AML-193 (cell line): ENCODE data around the gene TAGLN2.

ENCODE experiments used
- DNase-seq, 2 experiments: peaks; one replicate each; lab custom pipeline; 2025; lab: John Stamatoyannopoulos, UW

Gene TAGLN2

GRCh38 chr1:159924791-159925718 lies at the start of gene TAGLN2:
TAGLN2 (minus strand) TSS chr1:159925507; CDS start chr1:159920509, 4,998 bp downstream.
- peak; percentile 79 to 84 for DNase-seq

DNA sequence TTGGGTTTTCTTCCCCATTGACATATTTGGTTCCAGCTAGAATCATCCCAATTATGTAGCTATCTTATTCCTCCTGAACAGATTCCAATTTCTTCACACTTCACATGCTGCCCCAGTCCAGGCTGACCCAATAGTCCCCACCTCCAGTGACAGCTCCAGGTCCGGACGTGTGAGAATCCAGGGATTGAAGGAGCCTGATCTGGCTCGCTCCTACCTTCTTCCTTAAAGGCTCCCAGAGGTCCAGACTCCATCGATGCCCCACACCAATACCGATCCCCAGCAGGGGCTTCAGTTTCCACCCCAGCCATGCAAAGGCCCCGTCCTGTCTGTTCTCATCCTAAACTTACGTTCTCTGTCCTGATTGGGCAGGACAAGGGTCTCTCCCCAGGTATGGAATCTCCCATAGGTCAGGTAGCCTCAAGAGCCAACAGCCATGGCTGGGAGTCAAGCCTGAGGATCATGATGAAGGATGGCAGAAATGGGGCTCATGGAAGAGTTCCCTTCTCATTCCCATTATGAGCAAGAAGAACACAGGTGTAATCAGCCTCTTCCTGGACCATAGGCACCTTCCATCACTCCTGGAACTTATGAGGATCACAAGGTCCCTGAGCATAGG lies 49.2 kb upstream of the TAGLN2 start:
- no peak for DNase-seq

DNA sequence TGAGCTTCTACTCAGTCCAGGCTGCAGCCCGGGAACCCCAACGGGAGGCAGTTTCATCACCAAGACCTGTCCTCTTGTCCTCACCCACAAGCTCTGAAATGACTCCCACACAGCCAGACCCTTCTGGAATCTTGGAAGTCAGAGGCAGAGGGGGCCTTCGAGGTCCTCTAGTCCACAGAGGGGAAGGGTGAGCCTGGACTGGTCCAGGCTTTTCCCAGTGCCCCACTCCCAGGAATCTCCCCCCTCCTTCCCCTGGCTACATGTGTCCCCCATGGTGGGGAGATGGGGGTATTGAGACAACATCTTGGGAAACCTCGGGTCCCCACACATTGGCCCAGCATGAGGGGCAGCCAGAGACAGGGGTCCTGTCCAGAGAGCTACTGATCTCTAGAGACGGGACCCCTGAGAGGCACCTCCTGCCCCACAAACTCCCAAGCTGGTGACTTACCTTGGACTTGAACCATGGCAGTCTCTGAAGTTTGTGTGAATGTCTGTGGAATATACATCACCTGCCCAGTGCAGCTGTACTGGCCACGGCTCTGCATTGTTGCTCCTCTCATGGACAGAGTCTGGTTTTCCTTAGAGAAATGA lies 48.1 kb upstream of the TAGLN2 start:
- DNase-seq, result no peak

DNA sequence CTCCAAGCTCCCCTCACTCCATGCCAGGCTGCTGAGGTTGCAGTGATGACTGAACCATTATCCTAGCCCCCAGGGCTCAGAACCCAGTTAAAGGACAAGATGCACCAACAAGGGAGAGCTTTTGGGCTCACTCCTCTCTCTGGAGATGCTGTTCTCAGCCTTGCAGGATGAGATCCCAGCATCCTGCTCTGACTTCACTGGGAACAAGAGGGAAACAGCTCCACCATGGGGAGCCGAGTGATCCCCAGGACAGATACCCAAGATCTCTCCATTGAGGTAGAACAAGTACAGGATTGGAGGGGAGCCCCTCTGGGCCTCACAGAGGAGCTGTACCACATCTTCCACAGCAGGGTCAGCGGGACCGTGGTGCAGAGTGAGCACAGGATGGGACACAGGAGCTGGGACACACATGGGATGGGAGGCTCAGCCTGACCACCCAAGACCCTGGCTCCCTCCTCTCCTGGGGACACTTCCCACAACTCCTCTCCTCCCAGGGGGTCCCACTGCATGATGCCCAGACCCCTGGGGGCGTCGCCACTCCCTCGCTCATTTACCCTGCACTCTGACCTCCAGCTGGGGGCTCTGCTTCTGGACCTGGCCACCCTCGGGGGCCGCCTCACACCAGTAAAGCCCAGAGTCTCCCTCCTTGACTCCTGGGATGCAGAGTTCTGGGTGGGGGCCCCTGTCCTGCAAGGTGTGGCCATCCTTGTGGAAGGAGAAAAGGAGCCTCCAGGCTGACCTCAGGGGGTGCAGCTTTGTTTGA lies 47.3 kb upstream of the TAGLN2 start:
- DNase-seq, result no peak

DNA sequence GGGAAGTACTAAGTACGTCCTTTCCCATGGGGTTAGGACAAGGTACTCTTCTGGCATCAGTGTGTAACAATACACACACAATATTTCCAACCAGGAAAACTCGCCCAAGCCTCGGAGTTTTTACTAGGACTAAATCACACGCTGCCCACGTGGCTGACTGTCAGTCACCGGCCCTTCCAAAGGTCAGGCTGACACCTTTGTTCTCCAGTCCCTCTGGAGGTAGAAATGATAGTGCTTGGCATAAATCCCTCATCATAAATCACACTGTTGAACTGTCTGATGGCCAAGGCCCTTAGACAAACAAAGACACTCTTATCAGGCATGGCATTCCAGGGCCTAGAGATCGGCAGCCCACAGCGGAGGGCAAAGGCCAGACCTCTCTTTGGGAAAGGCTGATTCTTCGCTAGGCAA lies 45.6 kb upstream of the TAGLN2 start:
- DNase-seq, result no peak

DNA sequence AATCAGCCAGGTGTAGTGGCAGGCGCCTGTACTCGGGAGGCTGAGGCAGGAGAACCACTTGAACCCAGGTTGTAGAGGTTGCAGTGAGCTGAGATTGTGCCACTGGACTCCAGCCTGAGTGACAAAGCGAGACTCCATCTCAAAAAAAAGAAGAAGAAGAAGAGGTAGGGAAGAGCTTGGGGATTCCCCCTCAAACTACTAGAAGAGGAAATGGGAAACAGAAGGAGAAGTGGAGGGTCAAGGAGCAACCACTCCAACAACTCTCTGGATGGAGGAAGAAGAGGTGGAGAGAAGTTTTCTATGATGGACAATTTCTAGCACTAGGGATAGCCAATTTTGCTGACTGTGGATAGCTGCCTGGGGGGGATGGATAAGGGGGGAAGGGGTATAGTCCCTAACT lies 43.6 kb upstream of the TAGLN2 start:
- DNase-seq, result no peak

DNA sequence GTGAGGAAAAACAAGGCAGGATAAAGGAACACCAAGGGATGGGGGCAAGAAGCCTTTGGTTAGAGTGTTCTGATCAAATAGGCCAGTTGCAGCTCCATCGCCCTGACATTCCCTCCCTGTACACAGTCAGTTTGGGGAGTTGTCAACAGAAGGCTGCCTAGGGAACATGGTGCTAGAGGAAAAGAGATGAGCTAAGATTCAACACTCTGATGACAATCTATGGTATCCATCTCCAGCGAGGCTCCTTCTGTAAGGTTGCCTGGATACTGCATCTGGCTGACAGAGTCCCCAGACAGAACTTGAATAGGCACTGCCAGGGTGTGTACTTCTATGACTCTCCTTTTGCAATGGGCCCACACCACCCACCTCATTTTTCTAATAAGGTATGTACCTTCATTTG lies 40.0 kb upstream of the TAGLN2 start:
- no peak for DNase-seq

DNA sequence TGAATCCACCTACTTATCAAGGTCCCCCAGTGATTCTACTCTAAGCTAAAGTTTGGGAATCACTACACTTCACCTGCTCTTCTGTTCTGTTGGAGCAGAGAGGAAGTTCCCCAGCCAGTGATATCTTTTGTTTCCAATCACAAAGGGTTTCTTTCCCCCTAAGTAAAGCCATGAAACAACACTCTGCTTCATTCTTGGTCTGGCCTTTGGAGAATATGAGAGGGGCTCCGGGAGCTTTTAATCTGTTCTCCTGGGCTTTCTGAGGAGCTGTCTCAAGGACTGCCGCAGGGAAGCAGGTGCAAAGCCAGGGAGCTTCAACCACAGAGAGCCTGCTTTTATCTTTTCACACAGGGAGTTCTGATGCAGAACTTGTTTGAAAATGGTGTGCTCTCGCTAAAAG lies 38.8 kb upstream of the TAGLN2 start:
- DNase-seq, result no peak

GRCh38 chr1:159962176-159962575 lies 36.9 kb upstream of the TAGLN2 start:
- no peak for DNase-seq

- no peak for DNase-seq
Measured at GRCh38 chr1:159961636-159962035, 36.3 kb upstream of the TAGLN2 start.

GRCh38 chr1:159960721-159961381 lies 35.5 kb upstream of the TAGLN2 start:
- DNase-seq, result no peak

- DNase-seq, result no peak
Measured at GRCh38 chr1:159959451-159959850, 34.1 kb upstream of the TAGLN2 start.

DNA sequence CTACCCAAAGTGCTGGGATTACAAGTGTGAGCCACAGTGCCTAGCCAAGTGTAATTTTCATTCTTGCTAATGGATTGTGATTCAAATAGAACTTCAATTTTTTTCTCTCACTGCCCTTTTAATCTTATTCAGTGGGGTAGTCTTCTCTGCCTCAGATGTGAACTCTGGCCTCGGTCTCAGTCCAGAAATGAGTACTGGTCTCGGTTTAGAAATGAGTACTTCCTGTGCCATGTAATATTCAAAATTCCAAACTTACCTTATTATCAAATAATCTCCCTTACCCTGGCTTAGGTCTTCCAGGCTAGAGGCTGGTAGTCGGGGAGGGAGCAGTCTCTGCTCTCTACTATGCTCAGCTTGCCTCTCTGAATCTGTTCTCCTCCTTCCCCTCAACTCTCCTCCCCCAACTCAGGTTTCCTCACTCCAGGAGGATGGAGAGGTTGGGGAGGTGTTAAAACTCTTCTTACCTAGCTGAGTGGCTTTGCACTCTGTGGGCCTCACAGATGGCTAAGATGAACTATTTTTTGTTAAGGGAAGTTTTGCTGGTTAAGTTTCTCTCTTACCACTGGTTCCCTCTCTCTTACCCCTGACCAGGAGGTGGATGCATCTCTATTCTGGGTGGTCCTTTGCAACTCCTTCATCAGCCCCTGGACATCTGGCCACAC lies 33.5 kb upstream of the TAGLN2 start:
- no peak for DNase-seq

- no peak for DNase-seq
Measured at GRCh38 chr1:159957824-159958268, 32.5 kb upstream of the TAGLN2 start.

GRCh38 chr1:159955456-159955855 lies 30.1 kb upstream of the TAGLN2 start:
- DNase-seq, result no peak

DNA sequence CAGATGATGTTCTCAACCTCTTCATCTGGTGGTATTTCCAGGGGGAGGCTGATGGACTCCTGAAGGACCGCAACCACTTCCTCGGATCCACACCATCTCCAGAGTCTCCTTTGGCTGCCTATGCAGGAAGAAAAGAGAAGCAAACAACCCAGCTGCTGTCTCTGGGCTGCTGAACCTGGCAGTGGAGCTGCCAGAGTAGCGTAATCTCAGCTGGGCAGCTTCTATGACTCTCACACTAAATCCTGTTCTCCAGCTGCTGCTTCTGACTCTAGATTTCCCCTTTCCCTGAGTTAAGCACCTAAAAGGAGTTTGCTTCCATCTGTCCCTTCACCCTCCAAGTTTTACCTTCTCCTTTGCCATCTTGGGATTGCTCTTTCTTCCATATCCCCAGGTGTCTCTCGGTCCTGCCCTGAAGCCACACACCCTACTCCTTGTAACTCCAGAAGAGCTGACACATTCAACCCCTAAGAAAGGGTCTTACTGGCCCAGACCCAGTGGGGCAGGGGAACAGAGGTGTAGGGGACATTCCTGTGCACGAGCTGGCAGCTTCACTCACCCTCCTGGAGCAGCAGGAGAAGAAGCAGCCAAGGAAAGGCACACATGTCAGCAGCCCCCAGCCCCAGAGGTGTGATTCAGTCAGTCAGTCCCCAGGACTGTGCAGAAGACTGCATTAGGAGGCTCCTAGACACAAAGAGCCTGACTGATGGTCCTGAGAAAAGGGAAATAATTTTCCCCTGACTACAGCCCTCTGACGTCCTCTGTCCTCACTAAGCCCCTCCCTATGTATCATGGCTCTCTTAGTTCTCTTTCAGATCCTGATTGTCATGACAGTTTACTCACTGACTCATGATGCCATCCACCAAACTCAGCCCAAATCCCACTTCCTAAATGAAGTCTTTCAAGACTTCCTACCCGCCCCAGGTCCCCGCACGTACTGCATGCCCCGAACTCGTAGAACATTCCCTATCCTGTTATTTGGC lies 28.5 kb upstream of the TAGLN2 start, which contains the start of gene SLAMF9:
Gene SLAMF9 (minus strand): TSS at position 702 of the 980 bp plus-strand sequence. CDS start 100 bp downstream, at position 602.
- no peak for DNase-seq

DNA sequence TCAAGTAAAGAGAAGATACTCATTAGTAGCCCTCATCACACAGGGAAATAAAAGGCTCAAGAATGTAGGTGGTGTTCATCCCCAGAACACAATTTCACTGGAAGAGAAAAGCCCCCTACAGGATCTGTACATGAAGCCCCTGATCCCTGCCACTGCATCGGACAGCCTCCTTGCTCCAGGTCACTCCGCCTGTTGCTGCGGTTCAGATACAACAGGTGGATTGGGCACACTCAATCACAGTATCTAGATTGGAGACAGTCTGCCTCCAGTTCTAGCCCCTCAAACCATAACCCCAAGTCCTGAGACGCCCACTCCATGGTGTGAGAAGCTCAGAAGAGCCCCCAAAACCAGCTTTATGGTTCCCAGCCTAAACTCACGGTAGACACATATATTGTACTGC lies 27.6 kb upstream of the TAGLN2 start:
- no peak for DNase-seq

DNA sequence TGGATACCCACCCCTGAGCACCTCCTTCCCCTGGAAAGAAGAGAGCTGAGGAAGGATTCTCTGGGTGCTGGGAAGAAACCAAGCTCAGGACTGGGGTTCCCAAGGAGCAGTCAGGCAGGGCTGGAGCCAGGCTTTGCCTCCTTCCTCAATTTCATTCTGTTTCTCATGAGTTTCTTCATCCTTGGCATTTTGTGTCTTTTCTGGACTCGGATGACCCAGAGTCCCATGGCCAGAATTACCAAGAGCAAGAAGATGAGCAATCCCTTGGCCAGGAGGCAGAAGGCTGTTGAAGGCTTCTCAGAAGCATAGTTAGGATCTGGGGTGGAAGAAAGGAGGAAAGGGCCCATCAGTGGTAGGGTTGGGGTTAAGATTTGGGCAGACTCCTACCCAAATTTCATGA lies 26.2 kb upstream of the TAGLN2 start:
- no peak for DNase-seq

- DNase-seq, result no peak
Measured at GRCh38 chr1:159951016-159951415, 25.7 kb upstream of the TAGLN2 start.

DNA sequence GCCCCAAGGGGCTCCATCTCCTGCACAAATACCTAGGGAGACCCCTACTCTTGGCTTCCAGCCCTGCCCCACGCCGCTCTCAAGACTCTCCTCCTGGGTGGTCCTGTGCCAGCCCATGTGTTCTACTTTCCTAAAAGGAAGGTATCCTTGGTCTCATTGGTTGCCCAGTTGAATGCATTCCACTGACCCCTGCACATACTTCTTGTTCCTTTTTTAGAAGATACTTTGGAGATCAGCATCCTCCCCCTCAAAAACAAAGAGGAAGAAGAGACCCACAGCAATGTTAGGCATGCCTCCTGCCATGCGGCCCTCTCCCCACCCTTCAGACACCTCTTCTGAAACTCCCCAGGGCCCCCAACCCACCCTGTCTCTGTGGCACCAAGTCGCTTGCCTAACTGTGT lies 24.7 kb upstream of the TAGLN2 start:
- no peak for DNase-seq
